Colonic mucosa (tissue), 4 donors: ENCODE results near the gene PGPEP1. TPM values are rescaled to one million over a fixed set of nuclear protein-coding genes. Genes with fewer than 3 reads are reported as not detected.
A peak's percentile ranks its signal among the peaks of the same experiment; 100 is the strongest.

Experiments
- DNase-seq: peaks from one replicate; pipeline ENCODE4 v3.0.0-alpha.2; 2020
- H3K27ac ChIP-seq: fragments of 200-600 bp; one replicate; pipeline ENCODE4 v1.8.0; 2021
- H3K27me3 ChIP-seq: fragments of 200-600 bp; one replicate; pipeline ENCODE4 v1.8.0; 2021
- H3K36me3 ChIP-seq: fragments of 200-600 bp; one replicate; pipeline ENCODE4 v1.8.0; 2021
- H3K4me1 ChIP-seq: fragments of 200-600 bp; one replicate; pipeline ENCODE4 v1.8.0; 2021; ENCODE audit warnings: mild to moderate bottlenecking
- H3K4me3 ChIP-seq: fragments of 200-600 bp; one replicate; pipeline ENCODE4 v1.8.0; 2021
- H3K9ac ChIP-seq, 2 donors: one replicate each; pipeline ENCODE4 v1.7.0; 2013; ENCODE audit warnings: control low read depth in 2 of 2, low read depth in 2 of 2, low read length in 2 of 2
- H3K9me3 ChIP-seq: fragments of 200-600 bp; one replicate; pipeline ENCODE4 v1.8.0; 2021
- CTCF ChIP-seq: fragments of 200-600 bp; IDR thresholded peaks from one replicate; pipeline ENCODE4 v1.8.0; 2022; ENCODE audit warnings: antibody characterized with exemption, mild to moderate bottlenecking
- intact Hi-C: fragments of 100-400 bp; cut with DNase I; formaldehyde crosslinking; loops from one replicate; pipeline ENCODE4 v1.14.1; 2022
- total RNA-seq, 2 donors: library from RNA; stranded (reverse); fragmentation: NEBNext Ultra II Directional in 1 of 2; extraction: Animal tissue kit (Norgen Biotek cat#: 25700) in 1 of 2; gene quantifications; one replicate each; pipeline ENCODE4 v1.2.1, GENCODE V29; 2021
- donor health status: healthy.
- donor health status: DM: no; HTN: no; CAD: no.
- donor health status: DM: no; HTN: no; CAD: no.

The PGPEP1 gene
- total RNA-seq, 2 donors from 2014 or later: 62.6 to 99.0 TPM

- Histone ChIP-seq H3K4me3 (no peak overlapping the region), H3K27ac (no peak overlapping the region), H3K9ac (no peak overlapping the region), H3K9me3 (no peaks in the 10 kb centered on the region), H3K4me1 (no peaks in the 10 kb centered on the region), H3K27me3 (no peaks in the 10 kb centered on the region), H3K36me3 (no peaks in the 10 kb centered on the region)
- DNase-seq: no peak
- no peak for TF ChIP-seq CTCF
- intact Hi-C loops: loop anchor here (10.0 kb wide), 1 partner anchor 124 kb away; no protein-coding TSS in a partner anchor
Measured at GRCh38 chr19:18338541-18338940, 1.9 kb upstream of the PGPEP1 start.

- H3K27me3 ChIP-seq: no peaks in the 10 kb centered on the region
- no peaks in the 10 kb centered on the region for H3K4me1 ChIP-seq
- H3K4me3 ChIP-seq: no peak overlapping the region
- H3K36me3 ChIP-seq: no peaks in the 10 kb centered on the region
- TF ChIP-seq CTCF: no peak
- H3K9ac ChIP-seq: peak overlapping the region; percentile 85 to 96
- intact Hi-C loops: loop anchor here (10.0 kb wide), 1 partner anchor 125 kb away; no protein-coding TSS in a partner anchor
- H3K27ac ChIP-seq: no peak overlapping the region
- H3K9me3 ChIP-seq: no peaks in the 10 kb centered on the region
- DNase-seq: peak; percentile 33
Measured at GRCh38 chr19:18339723-18340122, 675 bp upstream of the PGPEP1 start.

- H3K4me1 ChIP-seq: no peaks in the 10 kb centered on the region
- TF ChIP-seq CTCF: no peak
- peak overlapping the region; percentile 89 for H3K27ac ChIP-seq
- peak overlapping the region; percentile 85 to 96 for H3K9ac ChIP-seq
- intact Hi-C loops: no loop called here
- peak overlapping the region; percentile 98 for H3K4me3 ChIP-seq
- H3K36me3 ChIP-seq: no peaks in the 10 kb centered on the region
- no peaks in the 10 kb centered on the region for H3K27me3 ChIP-seq
- no peaks in the 10 kb centered on the region for H3K9me3 ChIP-seq
- DNase-seq: peak; percentile 82
Measured at GRCh38 chr19:18340990-18341868, 831 bp downstream of the PGPEP1 start.

GRCh38 chr19:18342090-18342632, 1.8 kb downstream of the PGPEP1 start:
- no peak overlapping the region for H3K27ac ChIP-seq
- H3K9me3 ChIP-seq: no peaks in the 10 kb centered on the region
- no peak for DNase-seq
- H3K36me3 ChIP-seq: no peaks in the 10 kb centered on the region
- no peaks in the 10 kb centered on the region for H3K27me3 ChIP-seq
- TF ChIP-seq CTCF: no peak
- intact Hi-C loops: no loop called here
- H3K9ac ChIP-seq: peak overlapping the region in 1 of 2 donors; percentile 26
- no peaks in the 10 kb centered on the region for H3K4me1 ChIP-seq
- no peak overlapping the region for H3K4me3 ChIP-seq

GRCh38 chr19:18344582-18344950, 4.2 kb downstream of the PGPEP1 start:
- Histone ChIP-seq H3K9me3 (no peaks in the 10 kb centered on the region), H3K9ac (no peak overlapping the region), H3K27ac (peak overlapping the region; percentile 32), H3K36me3 (no peaks in the 10 kb centered on the region), H3K4me1 (no peaks in the 10 kb centered on the region), H3K27me3 (no peaks in the 10 kb centered on the region), H3K4me3 (no peak overlapping the region)
- DNase-seq: no peak
- intact Hi-C loops: no loop called here
- TF ChIP-seq CTCF: no peak
